NCI-H2029 (cell line): Measurements from ENCODE around the gene ZC3H4.

Experiments used
- DNase-seq: peaks from one replicate; lab custom pipeline; 2025; lab: John Stamatoyannopoulos, UW

The ZC3H4 gene

GRCh38 chr19:47047763-47048405 lies 65.7 kb downstream of the ZC3H4 start:
- peak; percentile 56 for DNase-seq

- DNase-seq, result no peak
Observed at GRCh38 chr19:47047272-47047762, 66.3 kb downstream of the ZC3H4 start.

DNA sequence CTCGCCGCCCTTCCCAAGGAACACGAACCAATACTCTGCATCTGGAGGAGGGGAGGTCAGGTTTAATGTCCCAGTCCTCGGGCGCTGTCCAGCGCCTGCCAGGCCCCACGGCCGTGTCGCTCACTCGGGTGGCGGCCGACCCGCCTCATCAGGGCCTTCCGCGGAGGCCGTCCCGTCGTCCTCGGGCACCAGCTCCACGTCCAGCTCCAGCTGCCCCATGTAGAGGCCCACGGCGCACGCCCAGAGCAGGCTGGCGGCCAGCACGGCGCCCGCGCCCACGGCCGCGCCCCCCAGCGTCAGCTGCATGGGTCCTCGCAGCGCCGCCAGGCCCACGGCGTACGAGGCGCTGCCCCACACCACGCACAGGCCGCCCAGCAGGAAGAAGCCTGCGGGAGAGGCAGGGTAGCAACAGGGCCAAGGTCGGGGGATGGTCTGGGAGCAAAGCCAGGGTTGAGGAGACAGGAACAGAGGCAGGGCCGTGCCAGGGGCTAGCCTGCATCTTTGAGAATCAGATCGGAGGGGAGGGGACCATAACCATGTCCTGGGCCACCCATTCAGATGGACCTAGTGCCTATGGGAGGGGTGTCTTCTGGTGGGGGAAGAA lies 67.6 kb downstream of the ZC3H4 start:
- no peak for DNase-seq

- DNase-seq, result no peak
Observed at GRCh38 chr19:47044946-47045866, 68.4 kb downstream of the ZC3H4 start.

GRCh38 chr19:47040869-47041268 lies 72.7 kb downstream of the ZC3H4 start:
- DNase-seq, result no peak

- DNase-seq, result no peak
Observed at GRCh38 chr19:47039239-47039874, 74.2 kb downstream of the ZC3H4 start.

DNA sequence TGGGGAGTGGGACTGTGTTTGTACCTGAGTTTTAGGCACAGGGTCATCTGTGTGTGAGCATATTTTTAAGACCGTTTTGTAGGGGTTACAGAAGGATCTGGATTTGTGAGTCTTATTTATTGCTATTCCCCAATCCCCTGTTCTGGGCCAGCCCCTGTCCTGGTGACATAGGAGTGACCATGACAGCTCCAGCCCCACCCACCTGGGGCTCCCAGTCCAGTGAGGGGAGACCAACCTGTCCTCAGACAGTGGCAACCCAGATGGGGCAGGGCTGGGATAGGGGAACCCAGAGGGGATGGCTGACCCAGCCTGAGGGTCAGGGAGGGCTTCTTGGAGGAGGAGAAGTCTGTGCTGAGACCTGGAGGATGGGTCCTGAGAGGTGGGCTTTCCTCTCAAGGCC lies 75.8 kb downstream of the ZC3H4 start:
- DNase-seq, result no peak

DNA sequence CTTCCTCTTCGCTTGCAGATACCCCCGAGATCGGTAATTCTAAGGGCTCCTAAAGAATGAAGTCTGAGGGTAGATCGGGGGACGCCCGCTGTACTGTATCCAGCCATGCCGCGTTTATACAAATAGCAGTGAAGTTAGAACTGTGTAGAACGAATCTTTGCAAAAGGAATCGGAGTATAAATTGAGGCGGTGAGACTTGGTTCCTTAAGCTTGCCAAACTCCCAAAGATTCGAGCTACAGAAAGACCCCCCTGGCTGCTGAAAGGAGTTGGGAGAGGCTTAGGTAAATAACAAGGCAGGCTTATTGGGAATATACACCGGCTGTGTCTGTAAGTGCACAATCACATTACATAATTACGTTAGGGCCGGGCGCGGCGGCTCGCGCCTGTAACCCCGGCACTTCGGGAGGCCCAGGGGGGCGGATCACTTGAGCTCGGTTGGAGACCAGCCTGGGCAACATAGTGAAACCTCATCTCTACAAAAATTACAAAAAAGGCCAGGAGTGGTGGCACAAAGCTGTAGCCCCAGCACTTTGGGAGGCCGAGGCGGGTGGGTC lies 77.4 kb downstream of the ZC3H4 start:
- DNase-seq, result peak; percentile 37

DNA sequence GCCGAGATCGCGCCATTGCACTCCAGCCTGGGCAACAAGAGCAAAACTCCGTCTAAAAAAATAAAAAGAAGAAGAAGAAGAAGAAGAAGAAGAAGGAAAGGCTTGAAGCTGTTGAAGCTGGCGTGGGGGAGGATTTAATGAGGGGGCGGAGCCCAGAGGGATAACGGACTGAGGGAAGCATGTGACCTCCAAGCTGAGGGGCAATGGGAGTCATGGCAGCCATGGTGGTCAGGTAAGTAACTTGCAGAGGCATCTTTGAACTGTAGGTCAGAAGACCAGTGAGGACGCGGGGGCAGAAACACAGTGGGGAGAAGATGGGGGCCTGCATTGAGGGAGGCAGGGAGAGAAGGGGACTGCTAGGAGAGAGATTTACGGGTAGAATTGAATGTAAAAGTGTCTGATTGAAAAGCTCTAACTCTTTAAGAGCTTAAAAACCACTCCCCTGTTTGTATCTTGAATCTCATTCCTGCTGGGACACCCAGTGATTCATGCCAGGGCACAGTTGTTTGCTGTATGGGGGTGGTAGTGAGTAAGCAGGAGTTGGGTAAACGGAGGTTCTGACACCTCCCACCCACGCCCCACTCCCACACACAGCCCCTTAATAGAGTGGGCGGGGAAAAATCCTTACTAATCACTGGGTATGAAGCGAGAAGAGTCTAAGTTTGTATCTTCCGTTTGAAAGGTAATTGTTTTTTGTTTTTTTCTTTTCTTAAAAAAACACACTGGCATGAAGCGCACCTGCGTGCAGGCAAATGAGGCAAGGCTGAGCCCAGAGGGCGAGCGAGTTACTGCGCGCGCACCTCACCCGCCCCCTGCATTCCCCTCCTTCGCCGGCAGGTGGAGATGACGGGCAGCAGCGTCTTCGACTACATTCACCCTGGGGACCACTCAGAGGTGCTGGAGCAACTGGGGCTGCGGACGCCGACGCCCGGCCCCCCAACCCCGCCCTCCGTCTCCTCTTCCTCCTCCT lies 78.2 kb downstream of the ZC3H4 start:
- DNase-seq, result peak; percentile 61

GRCh38 chr19:47032171-47032811 lies 81.3 kb downstream of the ZC3H4 start:
- DNase-seq, result peak; percentile 61

GRCh38 chr19:47028195-47028601 lies 85.4 kb downstream of the ZC3H4 start:
- no peak for DNase-seq

DNA sequence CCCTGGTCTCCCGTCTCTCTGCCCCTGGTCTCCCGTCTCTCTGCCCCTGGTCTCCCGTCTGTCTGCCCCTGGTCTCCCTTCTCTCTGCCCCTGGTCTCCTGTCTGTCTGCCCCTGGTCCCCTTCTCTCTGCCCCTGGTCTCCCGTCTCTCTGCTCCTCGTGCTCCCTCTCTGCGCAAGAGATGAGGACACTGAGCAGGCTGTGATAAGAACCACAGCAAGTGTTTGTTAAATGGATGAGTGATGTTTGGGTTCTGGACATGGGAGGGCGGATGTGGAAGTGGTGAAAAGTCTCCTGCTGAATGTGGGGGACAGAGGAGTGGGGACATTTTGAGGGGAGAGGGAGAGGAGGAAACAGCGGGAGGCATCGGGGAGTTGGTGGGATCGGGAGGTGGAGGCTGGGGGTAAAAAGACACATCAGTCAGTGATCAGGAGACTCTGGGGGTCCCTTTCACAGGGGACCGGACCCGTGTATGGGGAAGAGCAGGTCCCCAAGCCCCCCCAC lies 85.9 kb downstream of the ZC3H4 start:
- DNase-seq, result no peak

- DNase-seq, result no peak
Observed at GRCh38 chr19:47026889-47027288, 86.7 kb downstream of the ZC3H4 start.

- DNase-seq, result no peak
Observed at GRCh38 chr19:47026156-47026555, 87.4 kb downstream of the ZC3H4 start.

- DNase-seq, result no peak
Observed at GRCh38 chr19:47024502-47024901, 89.1 kb downstream of the ZC3H4 start.

- DNase-seq, result no peak
Observed at GRCh38 chr19:47023448-47023794, 90.2 kb downstream of the ZC3H4 start.

DNA sequence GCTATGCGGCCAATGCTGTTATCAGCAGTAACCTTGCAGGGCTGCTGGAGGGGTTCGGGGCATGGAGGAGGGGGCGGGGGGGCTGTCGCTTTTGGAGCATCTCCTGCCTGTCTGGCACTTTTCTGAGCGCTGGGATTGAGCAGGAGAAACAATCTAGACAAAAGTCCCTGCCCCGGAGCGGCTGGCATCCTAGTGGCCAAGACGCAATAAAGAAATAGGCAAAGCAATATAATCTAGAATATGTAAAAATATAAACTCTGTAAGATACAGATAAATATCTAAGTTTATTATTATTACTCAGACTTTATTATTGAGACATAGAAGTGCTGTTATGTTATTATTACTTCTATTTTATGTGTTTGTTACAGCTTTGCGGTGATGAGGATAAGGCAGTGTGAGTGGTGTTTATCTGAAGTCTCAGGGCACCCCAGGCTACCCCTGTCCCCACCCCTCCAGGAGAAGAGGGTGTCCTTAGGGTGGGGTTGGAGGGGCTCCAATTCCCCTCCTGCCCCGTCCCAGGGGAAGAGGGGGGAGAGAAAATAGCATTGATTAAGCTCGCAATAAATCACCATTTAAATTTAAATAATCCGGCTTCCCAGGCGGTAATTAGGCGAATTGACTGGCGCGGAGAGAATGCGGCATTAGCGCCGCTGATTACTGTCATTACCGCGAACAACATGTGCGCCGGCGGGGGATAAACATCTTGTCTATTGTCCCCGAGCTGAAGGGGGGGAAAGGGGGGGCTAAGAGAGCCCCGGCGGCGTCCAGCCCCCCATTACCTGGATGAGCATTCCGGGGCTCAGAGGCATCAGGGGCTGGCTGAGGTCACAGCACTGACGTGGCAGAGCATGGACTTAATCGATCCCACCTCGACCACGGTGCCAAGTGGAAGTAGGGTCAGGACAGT lies 90.8 kb downstream of the ZC3H4 start:
- no peak for DNase-seq

DNA sequence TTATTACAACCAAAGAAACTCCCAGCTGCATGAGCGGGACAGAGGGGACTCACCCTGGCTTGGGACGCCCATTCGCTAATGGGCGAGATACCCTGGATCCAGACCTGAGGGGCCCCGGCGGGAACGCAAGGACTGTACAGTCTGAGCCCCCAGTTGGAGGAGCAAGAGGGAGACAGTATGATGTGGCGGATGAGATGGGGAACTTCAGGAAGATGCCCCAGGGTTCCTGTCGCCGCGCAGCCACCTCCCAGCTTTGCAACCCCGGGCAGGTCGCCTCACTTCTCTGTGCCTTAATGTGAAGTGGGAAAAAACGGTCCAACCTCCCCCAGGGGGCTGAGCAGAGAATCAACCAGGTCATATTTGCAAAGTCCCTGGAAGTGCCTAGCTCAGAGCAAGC lies 91.4 kb downstream of the ZC3H4 start:
- no peak for DNase-seq

GRCh38 chr19:47021536-47022139 lies 91.9 kb downstream of the ZC3H4 start:
- DNase-seq, result no peak
